Stimulated activated CD4-positive, alpha-beta T cell treated with anti-CD3 and anti-CD28 coated beads, Interleukin-1b, Interleukin-23, amount 100 ng/mL, for 1 hour (primary cell): ENCODE results near the gene TBC1D2.

ENCODE experiments used
- DNase-seq, 2 donors: peaks; one replicate each; pipeline ENCODE4 v3.0.0-alpha.2; 2020; ENCODE audit warnings: low read depth in 2 of 2

TBC1D2 gene

DNA sequence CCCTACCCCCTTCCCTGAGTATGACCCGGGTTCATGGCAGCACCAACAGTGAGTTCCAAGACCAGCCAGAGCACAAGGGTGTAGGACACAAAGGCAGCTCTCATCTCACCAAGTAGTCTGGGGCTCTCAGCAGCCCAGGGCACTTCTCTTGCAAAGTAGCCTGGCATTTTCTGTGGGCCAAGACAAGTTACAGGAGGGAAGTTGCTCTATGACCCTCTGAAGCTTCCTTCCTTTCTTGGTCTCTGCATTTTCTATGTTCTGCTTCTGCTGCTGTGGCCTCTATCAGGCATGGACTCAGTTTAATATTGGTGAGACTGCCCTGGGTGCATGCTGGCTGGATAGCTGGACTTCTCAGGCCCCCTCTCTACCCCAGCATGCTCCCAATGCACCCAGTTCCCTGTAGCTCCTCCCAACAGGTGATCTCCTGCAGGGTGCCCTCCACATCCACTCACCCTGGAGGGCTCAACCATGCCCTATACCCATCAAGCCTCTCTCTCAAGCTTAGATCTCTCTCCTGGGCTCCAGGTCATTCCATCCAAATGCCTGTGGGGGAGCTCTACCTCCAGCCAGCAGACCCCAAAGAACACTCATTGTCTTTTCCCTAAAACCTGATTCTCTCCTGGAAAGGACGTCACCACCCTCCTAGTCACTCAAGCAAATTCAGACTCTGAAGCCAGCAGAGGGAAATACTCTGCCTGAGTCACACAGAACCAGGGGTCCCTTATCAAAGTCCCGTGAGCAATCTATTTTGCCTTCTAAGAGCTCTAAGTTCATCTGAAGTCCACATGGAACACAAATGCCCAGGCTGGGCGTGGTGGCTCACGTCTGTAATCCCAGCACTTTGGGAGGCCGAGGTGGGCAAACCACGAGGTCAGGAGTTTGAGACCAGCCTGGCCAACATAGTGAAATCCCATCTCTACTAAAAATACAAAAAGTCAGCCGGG lies 13.8 kb downstream of the TBC1D2 start:
- DNase-seq = no peak

- no peak for DNase-seq
Observed at GRCh38 chr9:98240475-98240874, 15.0 kb downstream of the TBC1D2 start.

DNA sequence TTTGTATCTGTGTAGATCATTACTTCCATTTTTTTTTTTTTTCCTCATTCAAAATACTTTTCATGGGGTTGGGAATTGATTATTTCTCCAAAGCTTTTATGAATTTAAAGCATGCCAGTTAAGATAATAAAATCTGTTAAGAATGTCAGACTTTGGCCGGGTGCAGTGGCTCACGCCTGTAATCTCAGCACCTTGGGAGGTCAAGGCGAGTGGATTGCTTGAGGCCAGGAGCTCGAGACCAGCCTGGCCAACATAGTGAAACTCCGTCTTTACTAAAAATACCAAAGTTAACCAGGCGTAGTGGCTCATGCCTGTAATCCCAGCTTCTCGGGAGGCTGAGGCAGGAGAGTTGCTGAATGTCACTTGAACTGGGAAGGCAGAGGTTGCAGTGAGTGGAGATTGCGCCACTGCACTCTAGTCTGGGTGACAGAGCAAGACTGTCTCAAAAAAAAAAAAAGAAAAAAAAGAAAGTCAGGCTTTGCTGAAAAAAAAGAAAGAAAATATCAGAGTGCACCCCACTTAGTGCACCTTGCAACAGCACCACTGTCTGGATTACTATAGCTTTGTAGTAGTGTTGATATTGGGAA lies 18.5 kb downstream of the TBC1D2 start:
- DNase-seq = no peak

DNA sequence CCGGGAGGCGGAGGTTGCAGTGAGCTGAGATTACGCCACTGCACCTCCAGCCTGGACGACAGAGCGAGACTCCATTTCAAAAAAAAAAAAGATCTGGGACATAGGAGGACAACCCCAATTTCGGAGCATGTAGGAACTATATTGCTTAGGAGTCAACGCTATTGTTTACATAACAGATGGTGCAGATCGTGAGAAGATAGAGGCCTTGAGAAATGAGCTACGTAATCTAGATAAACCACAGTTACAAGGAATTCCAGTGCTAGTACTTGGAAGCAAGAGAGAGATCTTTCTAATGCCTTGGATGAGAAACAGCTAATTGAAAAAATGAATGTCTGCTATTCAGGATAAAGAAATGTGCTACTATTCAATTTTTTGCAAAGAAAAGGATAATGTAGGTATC lies 20.3 kb downstream of the TBC1D2 start:
- DNase-seq = no peak

- DNase-seq = no peak
Observed at GRCh38 chr9:98234245-98234825, 21.1 kb downstream of the TBC1D2 start.

DNA sequence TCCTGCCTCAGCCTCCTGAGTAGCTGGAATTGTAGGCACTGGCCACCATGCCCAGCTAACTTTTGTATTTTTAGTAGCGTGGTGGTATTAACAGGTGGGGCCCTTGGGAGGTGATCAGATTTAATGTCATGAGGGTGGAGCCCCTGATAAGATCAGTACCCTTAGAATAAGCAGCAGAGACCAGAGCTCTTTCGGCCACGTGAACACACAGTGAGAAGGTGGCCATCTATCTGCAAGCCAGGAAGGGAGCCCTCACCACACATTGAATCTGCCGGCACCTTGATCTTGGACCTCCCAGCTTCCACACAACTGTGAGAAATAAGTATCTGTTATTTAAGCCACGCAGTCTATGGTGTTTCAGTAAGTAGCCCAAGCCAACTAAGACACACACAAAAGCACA lies 22.5 kb downstream of the TBC1D2 start:
- DNase-seq = no peak

DNA sequence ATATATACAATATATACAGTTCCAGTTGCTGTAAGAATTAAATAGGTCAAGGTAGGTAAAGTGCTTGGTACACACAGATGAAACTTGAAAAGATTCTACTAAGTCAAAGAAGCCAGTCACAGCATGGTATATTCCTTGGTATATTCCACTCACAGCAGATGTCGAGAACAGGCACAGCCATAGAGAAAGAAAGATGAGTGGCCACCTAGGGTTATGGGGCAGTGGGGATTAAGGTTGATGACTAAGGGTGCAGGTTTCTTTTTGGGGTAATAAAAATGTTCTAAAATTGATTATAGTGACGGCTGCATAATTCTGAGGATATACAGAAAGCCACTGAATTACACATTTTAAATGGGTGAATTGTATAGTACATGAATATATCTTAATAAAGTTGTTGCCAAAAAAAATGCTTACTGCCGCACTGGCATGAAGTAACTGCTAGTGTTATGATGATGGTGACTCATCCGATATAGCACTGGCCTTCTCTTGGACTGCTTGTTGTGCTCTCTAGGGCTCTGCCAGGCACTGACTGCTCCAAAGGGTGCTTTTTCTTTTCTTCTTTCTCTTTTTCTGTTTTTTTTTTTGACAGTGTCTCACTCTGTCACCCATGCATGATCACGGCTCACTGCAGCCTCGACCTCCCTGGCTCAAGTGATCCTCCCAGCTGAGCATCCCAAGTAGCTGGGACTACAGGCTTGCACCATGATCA lies 23.5 kb downstream of the TBC1D2 start:
- DNase-seq = no peak

DNA sequence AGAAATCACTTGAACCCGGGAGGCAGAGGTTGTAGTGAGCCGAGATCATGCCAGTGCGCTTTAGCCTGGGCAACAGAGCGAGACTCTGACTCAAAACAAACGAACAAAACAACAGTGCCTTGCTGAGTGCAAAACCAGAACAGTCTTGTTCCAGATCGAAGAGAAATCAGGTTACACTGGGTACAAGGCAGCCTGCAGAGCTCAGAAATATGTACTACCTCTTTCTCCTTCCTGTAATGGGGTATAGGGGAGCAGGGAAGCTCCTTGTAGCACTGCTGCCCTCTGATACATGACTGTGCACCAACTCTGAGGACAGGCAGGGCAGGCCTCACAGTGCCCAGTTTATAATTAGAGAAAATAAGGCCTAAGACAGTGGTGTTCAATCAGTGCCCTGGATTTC lies 24.7 kb downstream of the TBC1D2 start:
- no peak for DNase-seq

GRCh38 chr9:98230304-98230703 lies 25.1 kb downstream of the TBC1D2 start:
- DNase-seq = no peak

GRCh38 chr9:98229620-98230019 lies 25.8 kb downstream of the TBC1D2 start:
- no peak for DNase-seq

GRCh38 chr9:98229090-98229395 lies 26.4 kb downstream of the TBC1D2 start:
- no peak for DNase-seq

DNA sequence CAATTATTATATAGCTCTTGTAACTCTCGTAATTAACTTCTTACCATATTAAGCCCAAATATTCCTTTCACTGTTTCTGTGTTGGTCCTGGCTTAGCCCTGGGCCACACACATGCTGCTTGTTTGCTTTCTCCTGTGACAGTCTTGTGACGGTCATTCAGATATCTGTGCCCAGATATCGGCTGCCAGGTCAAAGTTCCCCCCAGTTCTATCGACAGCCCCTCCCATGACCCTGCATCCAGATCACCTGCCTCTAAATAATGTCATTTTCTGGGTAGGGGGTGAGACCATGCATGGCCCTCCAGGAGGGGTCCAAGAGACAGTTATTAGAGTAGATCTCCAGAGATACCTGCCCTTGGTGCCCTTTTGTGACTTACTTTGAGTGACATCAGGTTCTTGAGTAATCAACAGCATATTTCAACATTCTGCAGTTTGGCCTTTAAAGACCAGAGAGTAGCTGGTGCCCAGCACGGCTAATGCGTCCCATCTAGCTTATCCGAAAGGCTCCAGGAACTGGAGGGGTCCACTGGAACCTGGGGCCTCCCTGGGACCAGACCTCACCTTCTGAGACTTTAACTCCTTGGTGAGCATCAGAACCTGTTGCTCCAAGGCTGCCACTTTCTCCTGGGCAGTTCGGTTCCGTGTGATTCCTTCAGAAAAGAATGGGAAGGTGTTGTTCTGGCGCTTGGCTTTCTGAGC lies 26.9 kb downstream of the TBC1D2 start:
- no peak for DNase-seq

GRCh38 chr9:98227883-98228282 lies 27.6 kb downstream of the TBC1D2 start:
- no peak for DNase-seq

DNA sequence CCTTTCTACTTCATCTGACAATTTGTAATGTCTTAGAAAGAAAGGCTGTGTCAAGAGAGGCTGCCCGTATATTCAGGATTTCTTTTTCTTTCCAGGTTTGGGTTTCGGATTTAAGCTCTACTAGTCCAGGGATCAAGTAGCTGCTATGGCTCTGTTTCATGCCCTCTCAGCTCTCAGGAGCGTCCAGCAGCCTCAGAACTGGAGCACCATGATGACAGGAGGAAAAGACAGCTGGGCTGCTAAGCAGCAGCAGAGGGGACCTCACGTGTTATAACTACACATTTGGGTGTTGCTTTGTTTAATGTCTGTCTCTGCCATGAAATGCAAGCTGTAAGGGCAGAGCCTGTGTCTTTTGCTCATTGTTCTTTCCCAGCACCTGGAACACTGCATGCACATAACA lies 28.5 kb downstream of the TBC1D2 start:
- no peak for DNase-seq

- DNase-seq = no peak
Observed at GRCh38 chr9:98226516-98226915, 28.9 kb downstream of the TBC1D2 start.

- no peak for DNase-seq
Observed at GRCh38 chr9:98225015-98225442, 30.4 kb downstream of the TBC1D2 start.

- DNase-seq = no peak
Observed at GRCh38 chr9:98222885-98223691, 32.4 kb downstream of the TBC1D2 start.

- DNase-seq = no peak
Observed at GRCh38 chr9:98220911-98221310, 34.5 kb downstream of the TBC1D2 start.

- DNase-seq = no peak
Observed at GRCh38 chr9:98219794-98220370, 35.6 kb downstream of the TBC1D2 start.

- DNase-seq = no peak
Observed at GRCh38 chr9:98219364-98219716, 36.1 kb downstream of the TBC1D2 start.
